Epithelial cell of proximal tubule (primary cell): ENCODE results near the gene AXDND1. TPM values are rescaled to one million over a fixed set of nuclear protein-coding genes. Genes with fewer than 3 reads are reported as not detected.

ENCODE experiments used
- DNase-seq: peaks from one replicate; pipeline ENCODE4 v3.0.0-alpha.2; 2011; ENCODE audit warnings: low read depth
- H3K4me3 ChIP-seq: 2 replicates; pipeline ENCODE4 v1.5.1; 2011; ENCODE audit warnings: low read depth, mild to moderate bottlenecking, low read length
- total RNA-seq: library from RNA; depleted of rRNA; stranded (reverse); fragments of >200 nt; gene quantifications from 2 replicates; pipeline ENCODE4 v1.2.3, GENCODE V29; 2015
- TF ChIP-seq, protein P1 (sequence below): conservative IDR thresholded peaks from 2 replicates; pipeline ENCODE4 v1.5.1; 2012; ENCODE audit warnings: low read depth, mild to moderate bottlenecking, low read length

Gene AXDND1
- total RNA-seq, 1 donor from 2014 or later = not detected

- DNase-seq = no peak
- TF ChIP-seq, protein P1, sequence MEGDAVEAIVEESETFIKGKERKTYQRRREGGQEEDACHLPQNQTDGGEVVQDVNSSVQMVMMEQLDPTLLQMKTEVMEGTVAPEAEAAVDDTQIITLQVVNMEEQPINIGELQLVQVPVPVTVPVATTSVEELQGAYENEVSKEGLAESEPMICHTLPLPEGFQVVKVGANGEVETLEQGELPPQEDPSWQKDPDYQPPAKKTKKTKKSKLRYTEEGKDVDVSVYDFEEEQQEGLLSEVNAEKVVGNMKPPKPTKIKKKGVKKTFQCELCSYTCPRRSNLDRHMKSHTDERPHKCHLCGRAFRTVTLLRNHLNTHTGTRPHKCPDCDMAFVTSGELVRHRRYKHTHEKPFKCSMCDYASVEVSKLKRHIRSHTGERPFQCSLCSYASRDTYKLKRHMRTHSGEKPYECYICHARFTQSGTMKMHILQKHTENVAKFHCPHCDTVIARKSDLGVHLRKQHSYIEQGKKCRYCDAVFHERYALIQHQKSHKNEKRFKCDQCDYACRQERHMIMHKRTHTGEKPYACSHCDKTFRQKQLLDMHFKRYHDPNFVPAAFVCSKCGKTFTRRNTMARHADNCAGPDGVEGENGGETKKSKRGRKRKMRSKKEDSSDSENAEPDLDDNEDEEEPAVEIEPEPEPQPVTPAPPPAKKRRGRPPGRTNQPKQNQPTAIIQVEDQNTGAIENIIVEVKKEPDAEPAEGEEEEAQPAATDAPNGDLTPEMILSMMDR = no peak
These were observed 210.7 kb downstream of the AXDND1 start for GRCh38 chr1:179576509-179576908.

GRCh38 chr1:179583771-179584320, 218.1 kb downstream of the AXDND1 start:
- TF ChIP-seq, protein P1 = no peak
- DNase-seq = no peak
- no peak overlapping the region for H3K4me3 ChIP-seq

More at GRCh38 chr1:179576509-179576908, 210.7 kb downstream of the AXDND1 start:
- no peak overlapping the region for H3K4me3 ChIP-seq

DNA sequence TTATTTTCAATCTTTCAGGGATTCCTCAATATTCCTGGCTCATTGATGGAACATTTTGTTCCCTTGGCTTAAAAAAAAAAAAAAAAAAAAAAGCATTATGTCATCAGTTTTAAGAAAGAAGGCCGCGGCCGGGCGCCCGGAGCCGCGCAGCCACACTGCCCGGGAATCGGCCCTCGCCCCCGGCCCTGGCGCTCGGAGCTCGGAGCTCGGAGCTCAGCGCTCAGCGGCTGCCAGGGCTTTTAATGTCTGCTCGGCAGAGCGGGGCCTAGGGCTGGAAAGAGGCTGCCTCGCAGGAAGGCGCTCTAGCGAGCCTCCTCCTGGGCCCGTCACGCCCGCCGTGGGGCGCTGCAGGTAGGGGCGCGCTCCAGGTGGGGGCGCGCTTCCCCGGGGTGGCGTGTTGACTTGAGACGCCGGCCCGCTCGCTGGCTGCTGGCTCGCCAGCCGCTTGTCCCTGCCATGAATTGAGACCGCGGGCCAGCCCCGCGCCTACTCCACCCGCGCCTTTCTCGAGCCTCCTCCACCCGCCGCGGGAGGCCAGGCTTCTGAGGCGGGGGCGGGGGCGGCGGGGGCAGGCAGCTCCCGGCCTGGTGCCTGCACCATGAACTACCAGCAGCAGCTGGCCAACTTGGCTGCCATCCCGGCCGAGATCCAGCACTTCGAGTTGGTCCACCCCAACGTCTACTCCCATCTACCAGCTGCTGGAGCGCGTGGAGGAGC, 220.5 kb downstream of the AXDND1 start:
- H3K4me3 ChIP-seq = peak overlapping the region; percentile 47
- TF ChIP-seq, protein P1 = peak; percentile 56
- no peak for DNase-seq

DNA sequence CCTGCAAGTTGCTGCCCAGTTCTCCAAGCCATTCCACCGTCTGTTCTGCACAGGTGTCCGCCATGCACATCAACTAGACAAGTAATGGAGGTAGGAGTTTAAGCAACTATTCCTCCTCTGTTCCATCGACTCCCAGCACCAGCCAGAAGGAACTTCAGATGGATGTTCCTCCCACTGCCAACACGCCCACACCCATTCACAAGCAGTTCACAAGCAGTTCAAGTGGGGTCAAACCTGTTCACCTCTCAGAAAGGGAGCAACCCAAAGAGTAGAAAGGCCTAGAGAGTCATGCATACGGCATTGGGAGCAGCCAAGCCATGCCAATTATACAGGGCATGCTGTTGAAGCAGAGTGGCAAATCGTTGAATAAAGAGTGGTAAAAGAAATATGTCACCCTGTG, 221.6 kb downstream of the AXDND1 start:
- TF ChIP-seq, protein P1 = no peak

DNA sequence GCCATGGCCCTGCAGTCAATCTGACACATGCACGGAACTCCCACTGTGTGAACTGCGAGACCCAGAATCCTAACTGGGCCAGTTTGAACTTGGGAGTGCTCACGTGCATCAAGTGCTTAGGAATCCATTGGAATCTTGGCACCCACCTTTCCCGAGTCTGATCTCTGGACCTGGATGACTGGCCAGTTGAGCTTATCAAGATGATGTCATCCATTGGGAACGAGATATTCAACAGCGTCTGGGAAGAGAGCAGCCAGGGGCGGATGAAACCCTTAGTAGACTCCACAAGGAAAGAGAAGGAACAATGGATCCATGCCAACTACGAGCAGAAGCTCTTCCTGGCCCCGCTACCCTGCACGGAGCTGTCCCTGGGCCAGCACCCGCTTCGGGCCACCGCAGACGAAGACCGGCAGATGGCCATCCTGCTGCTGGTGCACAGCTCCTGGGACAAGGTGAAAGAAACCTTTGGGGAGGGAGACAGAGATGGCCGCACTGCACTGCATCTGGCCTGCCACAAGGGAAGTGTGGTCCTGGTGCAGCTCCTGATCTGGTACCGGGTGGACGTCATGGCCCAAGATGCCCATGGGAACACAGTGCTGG, 222.8 kb downstream of the AXDND1 start:
- no peak overlapping the region for H3K4me3 ChIP-seq
- no peak for DNase-seq
- TF ChIP-seq, protein P1 = no peak

More for the DNA sequence above, 221.6 kb downstream of the AXDND1 start:
- no peak overlapping the region for H3K4me3 ChIP-seq
- no peak for DNase-seq

GRCh38 chr1:179589509-179589908, 223.7 kb downstream of the AXDND1 start:
- TF ChIP-seq, protein P1 = no peak
- DNase-seq = peak; percentile 59
- H3K4me3 ChIP-seq = no peak overlapping the region
